Measurements from ENCODE around the gene ZNF526.

The ZNF526 gene, protein sequence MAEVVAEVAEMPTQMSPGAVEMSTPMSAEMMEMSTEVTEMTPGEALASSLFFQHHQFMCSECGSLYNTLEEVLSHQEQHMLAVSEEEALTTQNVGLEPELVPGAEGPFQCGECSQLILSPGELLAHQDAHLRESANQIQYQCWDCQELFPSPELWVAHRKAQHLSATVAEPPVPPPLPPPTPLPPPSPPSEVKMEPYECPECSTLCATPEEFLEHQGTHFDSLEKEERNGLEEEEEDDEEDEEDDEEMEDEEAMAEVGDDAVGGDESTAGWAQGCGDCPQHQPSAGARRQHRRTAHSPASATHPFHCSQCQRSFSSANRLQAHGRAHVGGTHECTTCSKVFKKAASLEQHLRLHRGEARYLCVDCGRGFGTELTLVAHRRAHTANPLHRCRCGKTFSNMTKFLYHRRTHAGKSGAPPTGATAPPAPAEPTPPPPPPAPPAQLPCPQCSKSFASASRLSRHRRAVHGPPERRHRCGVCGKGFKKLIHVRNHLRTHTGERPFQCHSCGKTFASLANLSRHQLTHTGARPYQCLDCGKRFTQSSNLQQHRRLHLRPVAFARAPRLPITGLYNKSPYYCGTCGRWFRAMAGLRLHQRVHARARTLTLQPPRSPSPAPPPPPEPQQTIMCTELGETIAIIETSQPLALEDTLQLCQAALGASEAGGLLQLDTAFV

DNA sequence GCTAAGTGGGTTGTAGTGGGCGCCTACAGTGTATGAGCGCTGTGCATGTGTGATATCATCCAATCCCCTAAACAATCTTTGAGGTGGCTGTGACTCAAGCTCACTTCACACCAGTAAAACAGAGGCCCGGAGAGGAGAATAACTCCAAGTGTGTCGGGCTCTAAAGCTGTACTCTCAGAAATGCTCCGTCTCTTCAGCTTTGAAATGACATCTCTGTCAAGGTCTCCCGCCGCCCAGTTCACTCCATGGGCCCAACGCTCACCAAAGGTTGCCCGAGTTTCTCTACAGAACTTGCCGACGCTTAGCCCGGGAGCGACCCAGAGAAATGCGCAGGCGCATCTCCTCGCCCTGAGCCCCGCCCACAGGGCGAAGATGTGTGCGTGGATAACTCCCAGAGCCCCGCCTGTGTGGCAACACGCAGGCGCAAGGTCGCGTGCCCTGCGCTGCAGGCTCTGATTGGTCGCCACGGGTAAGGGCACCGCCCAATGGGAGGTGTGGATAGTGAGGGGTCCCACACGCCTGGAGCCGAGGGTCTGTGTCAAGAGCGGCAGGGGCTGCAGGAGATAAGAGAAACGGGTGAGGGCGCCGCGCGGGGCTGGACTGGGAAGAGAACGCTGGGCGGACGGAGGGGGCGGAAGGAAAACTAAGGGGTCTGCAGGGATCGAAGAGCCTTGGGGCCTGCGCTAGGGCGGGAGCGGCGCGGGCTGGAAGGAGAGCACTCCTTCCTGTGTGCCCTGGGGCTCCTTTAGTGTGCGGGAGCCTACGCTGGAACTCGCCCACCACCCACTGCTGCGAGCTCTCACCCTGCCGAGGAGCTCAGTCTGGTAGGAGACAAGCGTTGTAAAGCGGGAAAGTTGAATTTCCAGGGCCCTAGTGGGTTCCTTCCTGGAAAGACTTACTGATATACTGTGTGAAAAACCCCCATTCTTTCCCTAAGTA, at the start of gene ZNF526:
ZNF526 (plus strand) TSS at position 501 of the 939 bp plus-strand sequence. CDS start 4,092 bp downstream, outside the sequence.
- DNase-seq = peak; percentile 76

DNA sequence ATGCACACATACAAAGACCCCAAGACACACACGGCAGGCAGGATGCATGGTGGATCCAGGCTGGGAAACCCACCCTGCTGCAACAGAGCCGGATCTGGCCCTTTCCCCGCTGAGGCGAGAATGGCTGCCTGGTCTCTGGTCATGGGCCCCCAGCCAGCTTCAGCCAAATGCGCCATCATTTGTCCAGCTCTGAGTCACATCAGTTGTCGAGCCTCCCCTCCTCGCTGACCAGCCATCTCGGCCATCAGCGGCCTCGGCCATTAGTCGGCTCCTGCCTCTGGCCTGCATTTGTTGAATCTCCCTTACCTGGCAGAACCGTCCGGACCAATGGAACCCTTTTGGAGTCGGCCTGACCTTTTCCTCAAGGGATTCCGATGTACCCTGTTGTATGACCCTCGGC, 49.4 kb upstream of the ZNF526 start:
- DNase-seq = no peak

DNA sequence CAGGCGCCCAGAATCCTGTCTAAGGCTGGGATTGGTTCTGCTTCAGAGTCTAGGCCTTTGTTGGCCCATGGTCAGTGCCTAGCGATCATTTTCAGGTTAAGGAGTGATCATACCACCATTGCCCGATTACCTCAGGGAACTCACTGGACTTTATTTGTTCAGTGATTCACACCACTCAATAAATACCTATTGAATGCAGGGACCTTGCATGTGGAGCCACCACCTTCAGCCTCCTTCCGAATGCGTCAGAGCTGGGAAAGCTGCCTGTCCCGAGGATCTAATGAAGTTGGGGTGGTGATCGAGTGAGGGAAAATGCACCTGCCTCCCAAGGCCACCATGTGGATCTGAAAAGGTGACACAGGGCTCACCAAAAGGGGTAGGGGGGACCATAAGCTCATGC, 47.9 kb upstream of the ZNF526 start:
- no peak for DNase-seq

DNA sequence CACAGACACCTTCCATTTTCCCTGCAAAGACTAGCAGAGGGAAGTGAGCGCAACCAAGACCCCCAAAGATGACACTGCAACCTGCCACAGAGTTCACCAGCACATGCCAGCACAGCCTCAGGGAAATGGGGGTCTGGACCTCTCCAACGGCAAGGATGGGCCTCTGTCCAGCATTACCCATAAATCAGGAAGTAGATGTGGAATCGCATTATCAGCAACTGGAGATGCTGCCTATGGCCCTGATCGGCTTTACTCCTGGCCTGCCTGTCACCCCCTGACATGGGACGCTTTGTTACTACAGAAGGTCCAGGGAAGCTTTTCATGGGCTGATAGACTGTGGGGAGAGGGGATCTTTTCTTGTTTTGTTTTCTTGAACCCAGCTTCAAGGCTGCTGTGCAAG, 46.4 kb upstream of the ZNF526 start:
- DNase-seq = no peak

DNA sequence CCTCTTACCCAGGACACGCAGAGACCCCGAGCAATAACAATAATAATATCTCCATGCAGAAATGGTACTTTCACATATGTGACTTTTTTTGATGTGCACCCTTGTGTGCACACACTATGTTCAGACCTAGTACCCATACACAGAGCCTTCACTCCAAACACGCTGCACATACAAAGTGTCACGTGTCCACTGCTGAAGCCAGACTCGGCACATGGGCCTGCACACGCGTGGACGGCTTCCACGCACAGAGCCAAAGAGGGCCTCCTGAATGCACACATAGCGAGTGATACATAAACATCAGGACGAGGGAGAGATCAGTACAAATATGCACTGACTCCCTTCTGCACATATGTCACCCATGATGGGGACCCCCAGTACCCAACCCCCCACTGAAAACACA, 45.9 kb upstream of the ZNF526 start:
- no peak for DNase-seq

DNA sequence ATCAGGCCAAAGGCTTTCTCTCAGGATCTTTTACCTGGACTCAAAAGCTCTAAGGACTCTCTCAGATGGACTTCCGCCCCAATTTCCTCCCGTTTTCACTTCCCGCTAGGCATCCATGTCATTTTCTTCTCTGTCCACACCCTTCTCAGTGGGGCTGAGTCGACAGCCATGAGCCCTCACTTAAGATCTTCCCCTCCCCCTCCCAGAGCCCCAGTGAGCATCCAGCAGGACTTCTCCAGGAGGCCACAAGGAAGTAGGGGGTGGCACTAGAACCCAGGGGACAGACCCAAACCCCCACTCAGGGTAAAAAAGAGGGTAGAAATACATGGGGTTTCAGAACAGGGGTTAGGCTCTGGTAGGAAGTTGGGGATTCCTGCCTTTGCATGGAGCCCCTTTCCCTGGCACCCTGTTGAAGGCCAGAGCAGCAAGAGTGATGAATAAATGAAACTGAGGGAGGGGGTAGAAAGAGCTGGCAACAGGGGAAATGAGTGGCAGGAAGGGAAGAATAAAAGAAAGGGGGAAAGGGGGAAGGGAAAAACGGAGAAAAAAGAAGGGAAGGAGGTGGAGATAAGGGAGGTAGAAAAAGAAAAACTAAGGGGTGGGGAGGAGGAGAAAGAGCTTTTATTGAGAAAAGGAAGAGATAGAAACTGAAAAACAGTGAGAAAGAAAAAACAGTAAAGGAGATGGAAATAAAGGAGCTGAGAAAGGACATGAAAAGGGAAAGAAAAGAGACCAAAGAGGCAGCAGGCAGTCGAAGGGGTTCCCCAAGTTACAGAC, 45.0 kb upstream of the ZNF526 start:
- no peak for DNase-seq

DNA sequence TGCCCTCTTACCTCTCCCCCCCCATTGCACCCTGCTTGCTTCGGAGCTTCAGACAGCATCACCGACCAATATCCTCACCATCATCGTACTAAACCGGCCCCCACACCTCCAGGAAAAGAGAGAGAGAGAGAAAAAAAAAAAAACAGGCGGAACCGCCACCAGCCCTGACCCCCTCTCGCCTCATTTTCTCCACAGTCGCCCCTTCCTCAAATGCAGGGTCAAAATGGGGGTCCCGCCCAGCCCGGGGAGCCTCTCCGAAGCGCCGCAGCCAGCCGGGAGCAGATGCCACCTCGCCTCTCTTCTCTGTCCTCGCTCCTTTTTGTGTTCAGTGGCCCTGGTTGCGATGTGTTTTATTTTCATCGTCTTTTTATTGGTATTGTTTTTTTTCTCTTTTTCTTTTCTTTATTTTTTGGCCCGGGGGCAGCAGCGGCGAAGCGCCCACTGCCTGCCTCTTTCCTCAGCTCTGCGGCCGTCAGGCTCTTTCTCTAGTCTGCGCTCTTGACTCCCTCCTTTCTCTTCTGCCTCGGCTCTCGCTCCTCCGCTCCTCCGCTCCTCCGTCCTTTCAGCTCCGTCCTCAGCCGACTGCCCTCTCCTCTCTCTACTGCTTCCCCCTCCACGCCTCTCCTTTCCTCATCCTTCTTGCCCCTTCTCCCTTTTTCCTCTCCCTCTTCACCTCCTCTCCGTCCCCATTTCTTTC, 44.0 kb upstream of the ZNF526 start:
- DNase-seq = no peak

DNA sequence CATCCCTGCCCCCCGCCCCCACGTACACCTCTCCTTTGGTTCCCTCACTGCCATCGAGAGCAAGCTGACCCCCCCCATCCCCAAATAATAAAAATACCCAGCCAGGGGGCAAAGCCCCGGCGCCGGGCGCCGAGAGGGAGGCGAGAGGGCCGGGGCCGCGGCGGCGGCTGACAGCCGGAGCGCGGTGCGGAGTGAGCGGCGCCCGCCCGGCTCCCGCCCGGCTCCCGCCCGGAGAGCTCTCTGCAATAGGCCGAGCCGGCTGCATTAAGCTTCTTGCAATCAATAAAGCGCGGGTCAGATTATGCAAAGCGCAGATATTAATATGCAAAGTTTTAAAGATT, 43.5 kb upstream of the ZNF526 start:
- DNase-seq = no peak

DNA sequence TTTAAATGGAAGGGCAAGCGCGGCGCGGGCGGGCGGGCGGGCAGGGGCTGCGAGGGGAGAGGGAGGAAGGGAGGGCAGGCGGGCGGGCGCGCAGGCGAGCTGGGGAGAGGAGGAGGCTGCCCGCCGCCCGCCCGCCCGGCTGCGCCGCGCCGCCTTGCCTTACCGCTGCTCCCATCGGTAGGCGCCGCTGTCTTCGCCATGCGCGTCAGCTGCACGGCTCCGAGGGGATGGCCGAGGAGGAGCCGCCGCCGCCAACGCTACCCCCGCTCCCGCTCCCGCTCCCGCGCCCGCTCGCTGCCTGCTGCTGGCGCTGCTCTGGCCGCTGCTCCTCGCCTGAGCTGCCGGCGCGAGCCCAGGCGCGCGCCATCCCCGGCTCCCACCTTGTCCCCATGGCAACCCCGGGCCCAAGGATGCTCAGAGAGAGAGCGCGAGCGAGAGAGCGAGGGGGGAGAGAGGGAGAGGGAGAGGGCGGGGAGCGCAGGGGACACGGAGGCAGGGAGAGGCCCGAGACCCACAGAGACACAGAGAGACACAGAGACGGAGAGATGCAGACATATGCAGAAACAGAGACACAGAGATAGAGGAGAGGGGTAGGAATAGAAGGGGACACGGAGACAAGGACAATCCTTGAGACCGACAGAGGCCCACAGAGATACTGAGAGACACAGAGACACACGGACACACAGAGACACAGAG, 43.0 kb upstream of the ZNF526 start:
- DNase-seq = no peak

DNA sequence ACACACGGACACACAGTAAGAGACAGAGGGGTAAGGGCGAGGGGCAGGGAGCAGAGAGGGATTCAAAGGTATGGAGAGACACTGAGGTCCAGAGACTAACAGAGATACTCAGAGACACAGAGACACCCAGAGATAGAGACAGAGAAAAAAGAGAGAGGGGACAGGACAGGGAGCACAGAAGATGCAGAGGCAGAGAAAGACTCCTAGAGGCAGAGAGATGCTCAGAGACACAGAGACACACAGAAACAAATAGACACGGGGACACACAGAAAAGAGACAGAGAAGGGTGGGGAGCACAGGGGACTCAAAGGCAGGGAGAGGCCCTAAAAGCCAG, 42.5 kb upstream of the ZNF526 start:
- no peak for DNase-seq

DNA sequence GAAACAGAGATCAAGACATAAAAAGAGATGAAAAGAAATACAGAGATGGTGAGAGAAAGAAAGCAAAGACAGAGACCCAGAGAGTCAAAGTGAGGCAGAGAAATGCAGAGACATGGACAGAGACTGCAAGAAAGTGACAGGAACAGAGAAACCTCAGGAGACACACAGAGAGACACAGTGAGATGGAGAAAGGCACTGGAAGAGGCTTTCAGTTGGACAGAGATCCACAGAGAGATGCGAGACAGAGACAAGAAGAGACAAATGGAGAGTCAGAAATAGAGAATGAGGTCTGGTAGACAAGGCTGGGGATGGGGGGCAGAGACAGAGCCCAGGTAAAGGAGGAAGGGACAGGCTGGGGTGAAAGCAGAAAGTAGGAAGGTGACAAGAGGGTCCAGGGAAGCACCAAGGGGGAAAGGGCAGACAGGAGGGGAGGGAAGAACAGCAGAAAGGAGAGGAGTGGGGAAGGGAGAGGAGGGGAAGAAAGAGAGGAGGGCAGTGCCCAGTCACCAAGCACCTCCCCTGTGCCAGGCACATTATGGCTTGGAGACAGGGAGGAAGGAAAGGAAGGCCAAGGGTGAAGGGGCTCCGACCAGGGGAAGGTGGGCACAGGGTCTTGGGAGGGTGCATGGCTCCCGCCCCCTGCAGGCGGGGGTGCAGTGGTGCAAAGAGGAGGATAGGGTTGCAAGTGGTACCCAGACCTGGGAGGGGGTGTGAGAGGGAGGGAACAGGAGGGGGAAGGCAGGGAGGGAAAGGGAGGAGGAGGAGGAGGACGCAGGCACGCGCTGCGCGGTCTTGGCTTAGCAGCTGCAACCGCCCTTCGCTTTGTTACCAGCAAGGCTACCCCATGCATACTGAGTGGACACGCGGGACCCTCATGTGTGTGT, 41.1 kb upstream of the ZNF526 start:
- DNase-seq = no peak

DNA sequence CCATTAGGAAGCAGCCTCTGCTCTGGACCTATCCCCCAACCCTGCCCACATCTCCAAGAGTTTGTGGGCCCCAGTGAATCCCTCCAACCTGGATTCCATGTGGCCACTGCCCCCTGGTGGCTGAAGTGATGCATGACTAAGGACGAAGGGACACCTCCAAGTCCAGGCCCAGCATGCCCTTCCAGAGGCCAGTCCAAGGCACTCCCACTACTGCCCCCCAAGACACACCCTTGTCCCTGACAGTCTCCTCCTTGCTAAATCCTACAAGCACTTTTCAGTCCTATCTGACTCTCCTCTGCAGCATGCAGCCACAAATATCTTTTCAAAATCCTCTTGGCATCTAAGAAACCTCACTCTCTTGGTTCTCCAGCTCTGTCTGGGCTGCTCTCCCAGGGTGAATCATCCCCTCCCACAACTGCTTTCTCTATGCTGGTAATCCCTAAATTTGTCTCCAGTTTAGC, 35.7 kb upstream of the ZNF526 start:
- no peak for DNase-seq

DNA sequence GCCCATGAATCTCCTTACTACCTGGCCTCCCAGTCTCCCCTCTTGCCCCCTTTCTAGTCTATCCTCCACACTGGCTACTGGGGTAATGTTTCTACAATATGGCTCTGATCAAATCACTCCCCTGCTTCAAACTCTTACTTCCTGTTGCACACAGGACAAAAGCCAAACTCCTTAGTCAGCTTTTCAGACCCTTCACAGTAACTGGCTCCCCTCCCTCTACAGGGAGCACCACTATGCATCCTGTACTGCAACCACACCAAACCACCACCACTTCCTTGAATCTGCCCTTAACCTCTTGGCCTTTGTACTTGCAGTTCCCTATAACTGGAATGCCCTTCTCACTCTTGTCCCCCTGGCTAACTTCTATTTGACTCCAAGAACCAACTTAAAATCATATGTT, 34.8 kb upstream of the ZNF526 start:
- DNase-seq = no peak

DNA sequence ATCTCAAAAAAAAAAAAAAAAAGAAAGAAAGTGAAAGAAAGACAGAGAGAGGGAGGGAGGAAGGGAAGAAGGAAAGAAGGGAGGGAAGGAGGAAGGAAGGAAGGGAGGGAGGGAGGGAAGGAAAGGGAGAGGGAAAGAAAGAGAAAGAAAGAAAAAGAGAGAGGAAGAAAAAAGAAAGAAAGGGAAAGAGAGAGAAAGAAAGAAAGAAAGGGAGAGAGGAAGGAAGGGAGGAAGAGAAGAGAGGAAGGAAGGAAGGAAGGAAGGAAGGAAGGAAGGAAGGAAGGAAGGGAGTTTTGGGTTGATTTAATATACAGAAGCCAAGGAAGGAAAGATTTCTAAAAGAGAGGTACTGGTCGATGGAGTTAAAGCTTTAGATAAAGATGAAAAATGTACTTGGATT, 31.4 kb upstream of the ZNF526 start:
- no peak for DNase-seq

DNA sequence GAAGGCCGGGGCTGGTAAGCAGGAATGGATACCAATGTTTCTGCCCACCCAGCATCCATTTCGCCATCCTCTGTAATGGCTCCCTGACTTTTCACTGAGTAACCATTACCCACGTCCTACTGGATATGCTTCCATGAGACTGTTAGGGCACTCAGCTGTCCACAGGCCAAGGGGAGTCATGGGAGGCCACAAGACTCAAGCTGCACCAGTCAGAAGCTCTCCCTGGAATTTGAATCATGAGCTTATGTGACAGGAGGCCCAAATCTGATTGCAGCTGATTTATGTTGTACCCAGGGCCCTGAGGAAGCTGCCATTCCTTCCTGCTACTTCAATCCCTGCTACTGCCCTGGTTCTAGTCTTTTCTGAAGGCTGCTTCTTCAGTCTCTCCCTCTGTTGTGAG, 31.0 kb upstream of the ZNF526 start:
- DNase-seq = no peak

DNA sequence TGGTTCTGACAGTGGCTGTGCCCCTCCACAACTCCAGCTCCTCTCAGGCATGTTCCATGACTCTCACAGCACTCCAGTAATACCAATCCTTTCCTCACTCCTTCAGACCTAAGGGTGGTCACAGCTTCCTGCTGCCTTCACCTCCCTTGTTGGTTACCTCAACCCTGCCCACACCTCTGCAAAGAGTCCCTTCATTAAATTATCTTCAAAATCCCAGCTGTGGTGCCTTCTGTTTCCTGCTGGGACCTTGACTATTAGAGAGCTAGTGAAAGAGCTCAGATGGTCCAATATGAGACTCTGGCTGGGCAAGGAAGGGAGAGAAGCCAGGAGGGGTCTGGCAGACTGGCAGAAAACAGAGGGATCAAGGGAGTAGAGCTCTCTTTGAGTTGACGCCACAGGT, 28.8 kb upstream of the ZNF526 start:
- DNase-seq = no peak

DNA sequence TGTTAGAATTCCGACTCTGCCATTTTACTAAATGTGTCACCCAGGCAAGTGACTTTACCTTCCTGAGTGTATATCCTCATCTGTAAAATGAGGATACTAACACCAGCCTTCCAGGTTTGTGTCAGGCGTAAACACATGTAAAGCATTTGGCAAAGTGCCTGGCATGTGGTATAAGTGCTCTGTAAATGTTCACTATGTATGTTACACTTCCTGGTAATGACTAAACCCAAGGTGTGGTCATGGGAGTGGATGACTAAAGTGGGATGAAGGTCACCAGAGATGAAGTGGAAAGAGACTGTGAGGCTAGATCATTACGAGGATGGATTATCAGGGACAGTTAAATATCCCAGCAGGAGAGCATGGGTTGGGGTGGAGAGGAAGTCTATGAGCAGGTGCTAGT, 28.3 kb upstream of the ZNF526 start:
- no peak for DNase-seq

DNA sequence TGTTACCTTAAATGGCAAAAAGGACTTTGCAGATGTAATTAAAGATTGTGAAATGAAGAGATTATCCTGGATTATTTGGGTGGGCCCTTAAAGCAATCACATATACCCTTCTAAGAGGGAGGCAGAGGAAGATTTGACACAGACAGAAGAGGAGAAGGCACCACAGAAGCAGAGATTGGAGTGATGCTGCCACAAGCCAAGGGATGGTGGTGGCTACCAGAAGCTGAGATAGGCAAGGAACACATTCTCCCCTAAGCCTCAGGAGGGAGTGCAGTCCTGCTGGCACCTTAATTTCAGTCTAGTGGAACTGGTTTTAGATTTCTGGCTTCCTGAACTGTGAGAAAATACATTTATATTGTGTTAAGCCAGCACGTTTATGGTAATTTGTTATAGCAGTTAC, 26.8 kb upstream of the ZNF526 start:
- DNase-seq = no peak

DNA sequence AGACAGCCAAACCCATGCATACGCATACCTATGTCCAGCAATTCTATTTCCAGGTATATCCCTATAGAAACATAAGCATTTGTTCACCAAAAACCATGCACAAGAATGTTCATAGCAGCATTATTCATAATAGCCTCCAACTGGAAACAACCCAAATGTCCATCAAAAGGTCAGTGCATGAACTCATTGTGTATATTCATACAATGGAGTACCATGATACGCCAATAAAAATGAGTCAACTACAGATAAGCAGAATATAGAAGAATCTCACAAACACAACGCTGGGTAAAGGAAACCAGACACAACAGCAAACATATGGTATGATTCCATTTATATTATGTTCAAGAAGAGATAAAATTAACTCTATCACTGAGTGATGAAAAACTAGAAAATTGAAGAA, 26.4 kb upstream of the ZNF526 start:
- DNase-seq = no peak
